ENCODE results near the gene DNAJC22. TPM values are rescaled to one million over a fixed set of nuclear protein-coding genes. Genes with fewer than 3 reads are reported as not detected.

DNAJC22 gene
- total RNA-seq, 6 experiments from 2014 or later = 36.5 to 49.1 (median 43.7) TPM

- ATAC-seq (no peak), DNase-seq (peak in 1 of 3 donors; percentile 38)
- H3K9me3 ChIP-seq = no peaks in the 10 kb centered on the region
- peaks cover 0 to 8% of the 10 kb centered on the region in 2 donors for H3K27me3 ChIP-seq
- 70% methylated on average over 11 of the region's 14 CpGs for WGBS (ENCODE audit: insufficient coverage, low coverage, low lambda C conversion rate, missing lambda C conversion rate)
- H3K27ac ChIP-seq = no peak overlapping the region
- no peaks in the 10 kb centered on the region for H3K36me3 ChIP-seq
- TF ChIP-seq POLR2A (IDR thresholded peaks at IDR 0.05) = no peak
- TF ChIP-seq CTCF (IDR thresholded peaks at IDR 0.05) = no peak
- no peak overlapping the region for H3K4me3 ChIP-seq
- peaks cover 0 to 27% (median 7%) of the 10 kb centered on the region in 4 donors for H3K4me1 ChIP-seq
- intact Hi-C loops (cut with DNase I) = no loop called here
Observed at GRCh38 chr12:49340971-49341776, 5.5 kb upstream of the DNAJC22 start.

GRCh38 chr12:49341777-49342065 is 5.0 kb upstream of the DNAJC22 start:
- no peaks in the 10 kb centered on the region for H3K36me3 ChIP-seq
- no peak overlapping the region for H3K27ac ChIP-seq
- DNase-seq (peak in 1 of 3 donors; percentile 40), ATAC-seq (no peak)
- H3K4me3 ChIP-seq = no peak overlapping the region
- peaks cover 0 to 3% of the 10 kb centered on the region in 2 donors for H3K27me3 ChIP-seq
- TF ChIP-seq POLR2A (IDR thresholded peaks at IDR 0.05) (no peak), CTCF (IDR thresholded peaks at IDR 0.05) (no peak)
- 83% methylated on average over 2 of the region's 21 CpGs for WGBS (ENCODE audit: insufficient coverage, low coverage, low lambda C conversion rate, missing lambda C conversion rate)
- intact Hi-C loops (cut with DNase I) = no loop called here
- H3K4me1 ChIP-seq = peaks cover 0 to 28% (median 7%) of the 10 kb centered on the region in 4 donors
- H3K9me3 ChIP-seq = no peaks in the 10 kb centered on the region

GRCh38 chr12:49342066-49342913 is 4.4 kb upstream of the DNAJC22 start:
- TF ChIP-seq CTCF (IDR thresholded peaks at IDR 0.05) = peak; percentile 71 to 85 (median 82)
- TF ChIP-seq POLR2A (IDR thresholded peaks at IDR 0.05) = no peak
- Histone ChIP-seq H3K27me3 (no peaks in the 10 kb centered on the region), H3K4me1 (peaks cover 0 to 31% (median 10%) of the 10 kb centered on the region in 4 donors), H3K4me3 (peak overlapping the region; percentile 24 to 44 (median 29)), H3K36me3 (no peaks in the 10 kb centered on the region), H3K27ac (no peak overlapping the region), H3K9me3 (no peaks in the 10 kb centered on the region)
- peak; percentile 74 to 81 (median 79) for DNase-seq
- WGBS (ENCODE audit: insufficient coverage, low coverage, low lambda C conversion rate, missing lambda C conversion rate) = 2% methylated on average over 21 of the region's 58 CpGs
- intact Hi-C loops (cut with DNase I) = no loop called here
- peak; percentile 58 to 63 (median 61) for ATAC-seq

GRCh38 chr12:49342914-49343731 is 3.6 kb upstream of the DNAJC22 start:
- intact Hi-C loops (cut with DNase I) = no loop called here
- H3K4me1 ChIP-seq = peaks cover 0 to 35% (median 11%) of the 10 kb centered on the region in 4 donors
- 7% methylated on average over 20 of the region's 33 CpGs for WGBS (ENCODE audit: insufficient coverage, low coverage, low lambda C conversion rate, missing lambda C conversion rate)

More at GRCh38 chr12:49342914-49343731, 3.6 kb upstream of the DNAJC22 start:
- TF ChIP-seq CTCF (IDR thresholded peaks at IDR 0.05) (no peak), POLR2A (IDR thresholded peaks at IDR 0.05) (no peak)
- DNase-seq (peak in 2 of 3 donors; percentile 34 to 43), ATAC-seq (no peak)
- H3K27ac ChIP-seq = no peak overlapping the region
- H3K27me3 ChIP-seq = no peaks in the 10 kb centered on the region
- H3K36me3 ChIP-seq = no peaks in the 10 kb centered on the region
- peak overlapping the region in 1 of 3 donors; percentile 44 for H3K4me3 ChIP-seq
- no peaks in the 10 kb centered on the region for H3K9me3 ChIP-seq

All from right lobe of liver (tissue), 6 donors.